PFSK-1 (cell line): ENCODE results near the gene SNX18.

Experiments
- FOXP2 ChIP-seq: optimal IDR thresholded peaks from 2 replicates; pipeline ENCODE3; 2011; ENCODE audit warnings: borderline replicate concordance, control low read depth, inconsistent platforms; ENCODE audit not compliant: insufficient read depth; ENCODE audit errors: extremely low read length, extremely low read depth
- POLR2AphosphoS5 ChIP-seq: IDR thresholded peaks from 2 replicates; pipeline ENCODE4 v1.6.1; 2012; ENCODE audit warnings: low read depth, mild to moderate bottlenecking, control low read depth, low read length, moderate library complexity
- REST ChIP-seq, 2 experiments: IDR thresholded peaks; 2 replicates each; pipeline versions ENCODE4 v1.6.1 to v1.8.0; 2011 to 2012; ENCODE audit warnings: low read depth in 2 of 2, low read length in 2 of 2, control low read depth in 1 of 2, inconsistent platforms in 1 of 2, mild to moderate bottlenecking in 1 of 2, moderate library complexity in 1 of 2; ENCODE audit not compliant: insufficient read depth in 1 of 2
- SIN3A ChIP-seq: IDR thresholded peaks from 2 replicates; pipeline ENCODE4 v1.6.1; 2012; ENCODE audit warnings: mild to moderate bottlenecking, low read length, moderate library complexity, borderline replicate concordance; ENCODE audit not compliant: insufficient read depth
- TAF1 ChIP-seq: IDR thresholded peaks from 2 replicates; pipeline ENCODE4 v1.6.1; 2012; ENCODE audit warnings: low read length, control low read depth, borderline replicate concordance; ENCODE audit not compliant: insufficient read depth

The SNX18 gene

DNA sequence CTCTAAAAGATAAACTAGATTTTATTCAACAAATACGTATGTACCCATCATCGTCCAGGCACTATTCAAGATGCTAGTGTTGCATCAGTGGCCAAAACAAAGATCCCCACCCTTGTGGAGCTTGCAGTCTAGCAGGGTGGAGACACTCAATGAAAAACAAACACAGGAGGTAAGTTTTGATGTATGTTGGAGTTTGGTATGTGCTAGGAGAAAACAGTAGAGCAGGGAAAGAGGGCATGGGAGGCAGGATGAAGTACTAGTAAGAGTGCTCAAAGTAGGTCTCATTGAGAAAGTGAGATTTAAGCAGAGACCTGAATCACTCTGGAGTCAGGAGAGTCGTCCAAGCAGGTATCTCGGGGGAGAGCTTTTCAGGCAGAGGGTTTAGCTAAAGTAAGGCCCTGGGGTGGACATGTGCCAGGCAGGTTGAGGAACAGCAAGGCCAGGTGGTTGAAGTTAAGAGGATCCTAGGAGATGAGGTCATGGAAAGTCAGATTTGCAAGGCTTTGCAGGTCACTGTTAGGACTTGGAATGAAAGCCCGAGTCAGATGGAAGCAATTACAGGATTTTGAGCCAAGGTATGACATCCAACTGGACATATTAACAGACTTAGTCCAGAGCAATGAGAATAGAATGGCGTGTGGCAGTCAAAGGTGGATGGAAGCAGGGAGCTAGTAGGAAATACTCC lies 9.2 kb downstream of the SNX18 start:
- TF ChIP-seq TAF1 (no peak), FOXP2 (no peak)

DNA sequence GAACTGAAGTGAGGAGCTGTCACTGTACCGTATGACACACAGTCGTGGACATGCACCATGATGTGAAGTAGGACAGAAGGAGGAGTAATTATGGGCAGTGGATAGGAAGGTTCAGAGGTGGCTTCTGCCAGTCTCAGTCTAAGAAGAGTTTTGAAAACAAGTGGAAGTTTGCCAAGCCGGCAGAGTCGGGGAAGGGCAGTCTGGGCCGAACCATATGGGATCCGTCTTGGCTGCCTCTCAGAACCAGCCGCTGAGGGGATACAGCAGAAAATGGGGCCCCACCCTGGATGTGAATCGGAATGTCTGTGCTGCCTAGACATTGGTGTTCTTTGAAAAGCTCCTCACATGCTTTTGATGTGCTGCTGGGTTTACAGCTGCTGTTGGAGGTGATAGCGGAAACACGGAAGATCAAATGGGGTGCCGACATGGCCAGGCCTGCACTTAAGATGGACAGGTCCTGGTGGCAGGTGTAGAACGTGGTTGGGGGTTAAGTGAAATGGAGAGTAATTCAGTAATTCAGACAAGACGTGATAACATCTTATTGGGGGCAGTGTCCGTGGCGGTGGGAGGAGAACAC lies 11.2 kb downstream of the SNX18 start:
- TF ChIP-seq SIN3A (no peak), POLR2AphosphoS5 (no peak), REST (IDR thresholded peaks at IDR 0.05; ENCODE audit: insufficient read depth in 1 of 2, low read depth in 2 of 2, low read length in 2 of 2) (no peak), FOXP2 (no peak), TAF1 (no peak)

GRCh38 chr5:54529565-54529964 lies 12.0 kb downstream of the SNX18 start:
- TF ChIP-seq POLR2AphosphoS5 (no peak), FOXP2 (no peak), REST (IDR thresholded peaks at IDR 0.05; ENCODE audit: insufficient read depth in 1 of 2, low read depth in 2 of 2, low read length in 2 of 2) (no peak), SIN3A (no peak), TAF1 (no peak)

DNA sequence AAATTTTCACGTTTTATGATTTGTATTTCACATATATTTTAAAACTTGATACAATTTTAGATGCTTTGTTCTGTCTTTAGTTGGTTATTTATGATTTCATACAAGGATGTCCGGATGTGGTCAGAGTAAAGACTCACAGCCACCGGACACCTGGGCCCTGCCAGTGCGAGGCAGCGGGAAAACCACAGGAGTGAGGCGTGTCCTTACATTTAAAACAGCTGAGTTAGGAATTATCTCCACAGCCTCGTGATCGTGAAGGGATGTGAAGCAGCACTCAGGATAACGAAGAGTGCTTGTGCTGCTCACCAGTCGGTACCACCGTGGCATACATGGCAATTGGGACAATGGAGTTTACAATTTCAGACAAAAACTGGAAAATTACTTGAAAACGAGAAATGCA lies 14.0 kb downstream of the SNX18 start:
- no peak for TF ChIP-seq POLR2AphosphoS5

- TF ChIP-seq REST (IDR thresholded peaks at IDR 0.05; ENCODE audit: insufficient read depth in 1 of 2, low read depth in 2 of 2, low read length in 2 of 2), result no peak
- TF ChIP-seq TAF1, result no peak
- TF ChIP-seq POLR2AphosphoS5, result no peak
- no peak for TF ChIP-seq SIN3A
- no peak for TF ChIP-seq FOXP2
Measured at GRCh38 chr5:54533541-54534190, 16.1 kb downstream of the SNX18 start.

DNA sequence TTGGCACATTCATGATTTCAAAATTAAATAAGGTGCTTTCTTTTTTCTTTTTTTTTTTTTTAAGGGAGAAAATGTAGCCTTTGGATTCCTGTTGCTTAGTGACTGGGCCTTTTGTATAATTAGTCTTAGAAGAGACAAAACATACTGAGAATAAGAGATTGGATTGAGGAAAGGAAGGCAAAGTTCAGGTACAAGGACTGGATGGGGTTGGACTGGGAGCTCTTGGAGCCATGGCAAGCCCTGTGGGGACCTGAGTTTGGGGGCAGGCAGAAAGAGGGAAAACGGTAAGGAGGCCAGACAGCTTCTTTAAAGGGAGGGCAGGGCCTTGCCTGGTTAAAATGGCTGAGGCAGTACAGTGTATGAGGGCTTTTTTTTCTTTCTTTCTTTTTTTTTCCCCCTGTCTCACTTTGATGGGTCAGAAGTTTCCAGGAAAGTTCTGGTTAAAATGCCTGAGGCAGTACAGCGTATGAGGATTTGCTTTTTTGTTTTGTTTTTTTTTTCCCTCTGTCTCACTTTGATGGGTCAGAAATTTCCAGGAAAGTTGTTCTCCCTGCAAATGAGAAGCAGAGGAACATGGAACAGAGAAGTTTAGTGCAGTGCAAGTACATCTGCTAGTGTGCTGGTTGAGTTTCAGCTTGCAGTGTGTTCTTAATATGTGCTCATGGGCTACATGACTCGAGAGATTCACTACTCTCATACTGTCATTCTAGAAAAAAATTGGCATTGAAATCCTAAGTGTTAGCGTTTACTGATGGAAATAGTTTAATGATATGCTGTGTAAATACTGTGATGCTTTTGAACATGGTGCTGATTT lies 16.8 kb downstream of the SNX18 start:
- TF ChIP-seq REST (IDR thresholded peaks at IDR 0.05; ENCODE audit: insufficient read depth in 1 of 2, low read depth in 2 of 2, low read length in 2 of 2) (no peak), SIN3A (no peak), FOXP2 (no peak), POLR2AphosphoS5 (no peak), TAF1 (no peak)
